Fibroblast of lung (primary cell): Measurements from ENCODE around the gene SGK2.

Source experiments
- EZH2 ChIP-seq: IDR thresholded peaks from 2 replicates; pipeline ENCODE4 v1.5.1; 2012; ENCODE audit warnings: low read length, control low read depth, mild to moderate bottlenecking; ENCODE audit errors: missing control alignments
- TF ChIP-seq, protein P1 (sequence below), 2 donors: IDR thresholded peaks in 1 of 2; conservative IDR thresholded peaks in 1 of 2; 1 replicate in 1 of 2; 2 replicates in 1 of 2; pipeline ENCODE4 v1.5.1; 2011 to 2012; ENCODE audit warnings: low read length in 2 of 2, control low read depth in 1 of 2, inconsistent platforms in 1 of 2, low read depth in 1 of 2, mild to moderate bottlenecking in 1 of 2

DNA sequence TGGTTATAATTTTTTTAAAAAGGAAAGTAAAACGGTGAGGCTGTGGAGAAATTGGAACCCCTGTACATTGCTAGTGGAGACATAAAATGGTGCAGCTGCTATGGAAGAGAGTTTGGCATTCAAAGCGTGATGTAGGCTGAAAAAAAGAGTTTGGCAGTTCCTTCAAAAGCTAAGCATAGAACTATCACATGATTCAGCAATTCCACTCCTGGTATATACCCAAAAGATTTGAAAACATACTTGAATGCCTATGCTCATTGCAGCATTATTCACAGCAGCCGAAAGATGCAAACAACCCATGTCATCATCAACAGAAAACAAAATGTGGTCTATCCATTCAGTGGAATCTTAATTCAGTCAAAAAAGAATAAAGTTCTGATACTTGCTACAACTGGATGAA, 4.5 kb upstream of the SGK2 start:
- TF ChIP-seq, protein P1, sequence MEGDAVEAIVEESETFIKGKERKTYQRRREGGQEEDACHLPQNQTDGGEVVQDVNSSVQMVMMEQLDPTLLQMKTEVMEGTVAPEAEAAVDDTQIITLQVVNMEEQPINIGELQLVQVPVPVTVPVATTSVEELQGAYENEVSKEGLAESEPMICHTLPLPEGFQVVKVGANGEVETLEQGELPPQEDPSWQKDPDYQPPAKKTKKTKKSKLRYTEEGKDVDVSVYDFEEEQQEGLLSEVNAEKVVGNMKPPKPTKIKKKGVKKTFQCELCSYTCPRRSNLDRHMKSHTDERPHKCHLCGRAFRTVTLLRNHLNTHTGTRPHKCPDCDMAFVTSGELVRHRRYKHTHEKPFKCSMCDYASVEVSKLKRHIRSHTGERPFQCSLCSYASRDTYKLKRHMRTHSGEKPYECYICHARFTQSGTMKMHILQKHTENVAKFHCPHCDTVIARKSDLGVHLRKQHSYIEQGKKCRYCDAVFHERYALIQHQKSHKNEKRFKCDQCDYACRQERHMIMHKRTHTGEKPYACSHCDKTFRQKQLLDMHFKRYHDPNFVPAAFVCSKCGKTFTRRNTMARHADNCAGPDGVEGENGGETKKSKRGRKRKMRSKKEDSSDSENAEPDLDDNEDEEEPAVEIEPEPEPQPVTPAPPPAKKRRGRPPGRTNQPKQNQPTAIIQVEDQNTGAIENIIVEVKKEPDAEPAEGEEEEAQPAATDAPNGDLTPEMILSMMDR (conservative IDR thresholded peaks at IDR 0.05 in 1 of 2, IDR thresholded peaks at IDR 0.05 in 1 of 2; ENCODE audit: low read depth in 1 of 2, low read length in 2 of 2) = no peak
- TF ChIP-seq EZH2 = no peak
